GM12801 (cell line): ENCODE data around the gene UBB.

ENCODE experiments used
- TF ChIP-seq, protein P1 (sequence below): IDR thresholded peaks from one replicate; pipeline ENCODE4 v1.5.1; 2011; ENCODE audit warnings: control low read depth; ENCODE audit not compliant: insufficient read length; ENCODE audit errors: extremely low read depth

UBB gene

DNA sequence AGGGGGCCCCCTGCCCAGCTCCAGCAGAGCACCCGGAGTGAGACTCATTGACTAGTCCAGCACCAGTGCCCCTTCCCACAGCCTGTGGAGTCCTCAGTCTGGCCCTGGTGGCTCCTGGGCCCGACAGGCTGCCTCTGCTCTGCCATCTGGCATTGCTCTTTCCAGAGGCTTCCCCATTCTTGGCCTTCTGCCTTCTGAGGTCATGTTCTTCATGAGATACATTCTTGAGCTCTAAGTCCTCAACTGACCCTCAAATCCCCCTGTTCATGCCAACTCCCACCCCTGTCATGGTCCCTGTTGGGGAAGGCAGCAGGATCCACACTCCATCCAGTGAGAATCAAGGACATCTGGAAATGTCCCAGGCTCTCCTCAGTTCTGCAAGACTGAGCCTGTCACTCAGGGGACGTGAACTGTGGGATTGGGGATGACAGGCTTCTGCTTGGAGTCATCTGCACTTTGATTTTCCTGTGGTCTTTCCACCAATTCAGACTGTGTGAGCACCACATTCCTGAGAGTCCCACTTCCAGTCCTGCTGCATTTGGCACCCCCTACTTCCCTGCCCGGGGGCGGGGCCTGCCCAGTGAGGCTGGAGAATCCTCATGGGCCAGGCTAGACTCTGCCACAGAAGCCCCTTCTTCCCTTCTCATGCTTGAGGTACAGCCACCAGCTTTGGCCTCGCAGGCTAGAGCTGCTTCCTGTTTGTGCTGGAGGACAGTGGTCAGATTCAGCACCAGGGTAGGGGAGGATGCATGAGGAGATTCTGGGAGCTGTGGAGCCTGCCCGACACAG, 37.2 kb downstream of the UBB start:
- TF ChIP-seq, protein P1, sequence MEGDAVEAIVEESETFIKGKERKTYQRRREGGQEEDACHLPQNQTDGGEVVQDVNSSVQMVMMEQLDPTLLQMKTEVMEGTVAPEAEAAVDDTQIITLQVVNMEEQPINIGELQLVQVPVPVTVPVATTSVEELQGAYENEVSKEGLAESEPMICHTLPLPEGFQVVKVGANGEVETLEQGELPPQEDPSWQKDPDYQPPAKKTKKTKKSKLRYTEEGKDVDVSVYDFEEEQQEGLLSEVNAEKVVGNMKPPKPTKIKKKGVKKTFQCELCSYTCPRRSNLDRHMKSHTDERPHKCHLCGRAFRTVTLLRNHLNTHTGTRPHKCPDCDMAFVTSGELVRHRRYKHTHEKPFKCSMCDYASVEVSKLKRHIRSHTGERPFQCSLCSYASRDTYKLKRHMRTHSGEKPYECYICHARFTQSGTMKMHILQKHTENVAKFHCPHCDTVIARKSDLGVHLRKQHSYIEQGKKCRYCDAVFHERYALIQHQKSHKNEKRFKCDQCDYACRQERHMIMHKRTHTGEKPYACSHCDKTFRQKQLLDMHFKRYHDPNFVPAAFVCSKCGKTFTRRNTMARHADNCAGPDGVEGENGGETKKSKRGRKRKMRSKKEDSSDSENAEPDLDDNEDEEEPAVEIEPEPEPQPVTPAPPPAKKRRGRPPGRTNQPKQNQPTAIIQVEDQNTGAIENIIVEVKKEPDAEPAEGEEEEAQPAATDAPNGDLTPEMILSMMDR: no peak

DNA sequence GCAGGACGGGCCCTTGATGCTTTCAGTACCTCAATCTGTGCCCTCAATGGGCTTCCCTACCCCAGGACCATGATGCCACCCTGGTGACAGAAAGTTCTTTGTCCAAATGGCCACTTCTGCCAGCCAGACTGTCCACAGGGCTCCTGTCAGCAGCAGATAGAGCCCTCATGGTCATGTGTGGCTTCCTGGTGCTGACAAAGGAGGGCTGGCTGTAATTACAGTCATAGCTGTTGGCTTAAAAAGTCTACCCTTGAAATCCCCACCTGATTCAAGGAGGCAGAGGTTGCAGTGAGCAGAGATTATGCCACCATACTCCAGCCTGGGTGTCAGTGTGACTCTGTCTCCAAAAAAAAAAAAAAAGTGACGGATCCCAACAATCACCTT, 37.8 kb downstream of the UBB start:
- TF ChIP-seq, protein P1: no peak

DNA sequence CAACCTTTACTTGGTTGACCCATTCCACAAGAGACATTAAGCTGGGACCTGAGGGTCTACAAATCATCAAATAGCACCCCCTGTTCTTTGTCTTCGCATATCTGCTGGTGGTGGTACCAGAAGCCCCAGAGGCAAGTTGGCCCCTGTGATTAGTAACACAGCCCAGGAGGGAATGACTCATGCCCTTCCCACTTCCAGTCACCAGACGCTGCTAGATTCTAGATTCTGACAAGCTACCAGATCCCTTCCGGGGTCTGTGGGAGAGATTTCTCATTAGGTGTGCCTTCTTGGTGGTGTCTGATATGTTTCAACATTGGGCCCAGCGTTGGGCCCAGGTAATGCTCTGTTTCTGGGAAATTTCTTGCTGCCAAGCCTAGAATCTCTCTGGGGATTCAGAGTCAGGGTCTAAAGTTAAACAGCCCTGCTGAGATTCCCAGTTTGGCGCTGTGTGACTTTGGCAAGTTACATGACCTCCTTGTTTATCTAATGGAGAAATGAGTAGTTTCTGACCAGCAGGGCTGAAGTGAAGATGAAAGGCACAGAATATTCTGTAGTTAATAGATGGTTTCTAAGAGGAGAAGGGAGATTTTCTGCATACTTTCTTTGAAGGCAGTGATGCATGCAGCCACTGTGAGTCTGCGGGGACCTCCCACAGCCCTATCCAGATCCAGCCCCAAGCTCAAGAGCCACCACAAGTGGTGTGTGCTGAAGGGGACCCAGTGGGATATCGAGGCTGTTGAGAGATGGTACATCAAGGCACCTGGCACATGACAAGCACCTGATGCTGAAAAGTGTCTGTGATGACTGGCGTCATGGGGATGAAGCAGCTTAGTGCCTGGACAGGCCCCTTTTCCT, 38.4 kb downstream of the UBB start:
- TF ChIP-seq, protein P1: no peak

DNA sequence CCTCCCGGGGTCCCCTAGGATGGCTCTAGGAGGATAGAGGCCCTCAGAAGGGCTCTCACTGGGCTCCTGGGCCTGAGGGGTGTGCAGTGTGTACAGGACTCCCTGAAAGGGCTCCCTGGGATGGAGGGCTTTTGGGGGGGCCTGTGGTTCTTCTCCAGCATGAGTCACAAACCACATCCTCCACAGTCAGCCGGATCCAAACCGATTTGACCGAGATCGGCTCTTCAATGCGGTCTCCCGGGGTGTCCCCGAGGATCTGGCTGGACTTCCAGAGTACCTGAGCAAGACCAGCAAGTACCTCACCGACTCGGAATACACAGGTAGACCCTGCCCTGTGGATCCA, 39.0 kb downstream of the UBB start:
- TF ChIP-seq, protein P1: no peak

DNA sequence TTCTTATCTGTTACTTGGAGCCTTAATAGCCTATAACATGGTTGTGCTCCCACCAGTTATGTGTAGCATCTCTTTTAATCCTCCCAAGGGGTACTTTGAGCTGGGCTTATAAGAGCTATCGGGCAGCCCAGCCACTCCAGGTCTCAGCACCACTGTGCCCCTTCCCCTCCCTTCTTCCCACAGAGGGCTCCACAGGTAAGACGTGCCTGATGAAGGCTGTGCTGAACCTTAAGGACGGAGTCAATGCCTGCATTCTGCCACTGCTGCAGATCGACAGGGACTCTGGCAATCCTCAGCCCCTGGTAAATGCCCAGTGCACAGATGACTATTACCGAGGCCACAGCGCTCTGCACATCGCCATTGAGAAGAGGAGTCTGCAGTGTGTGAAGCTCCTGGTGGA, 41.5 kb downstream of the UBB start:
- TF ChIP-seq, protein P1: no peak

DNA sequence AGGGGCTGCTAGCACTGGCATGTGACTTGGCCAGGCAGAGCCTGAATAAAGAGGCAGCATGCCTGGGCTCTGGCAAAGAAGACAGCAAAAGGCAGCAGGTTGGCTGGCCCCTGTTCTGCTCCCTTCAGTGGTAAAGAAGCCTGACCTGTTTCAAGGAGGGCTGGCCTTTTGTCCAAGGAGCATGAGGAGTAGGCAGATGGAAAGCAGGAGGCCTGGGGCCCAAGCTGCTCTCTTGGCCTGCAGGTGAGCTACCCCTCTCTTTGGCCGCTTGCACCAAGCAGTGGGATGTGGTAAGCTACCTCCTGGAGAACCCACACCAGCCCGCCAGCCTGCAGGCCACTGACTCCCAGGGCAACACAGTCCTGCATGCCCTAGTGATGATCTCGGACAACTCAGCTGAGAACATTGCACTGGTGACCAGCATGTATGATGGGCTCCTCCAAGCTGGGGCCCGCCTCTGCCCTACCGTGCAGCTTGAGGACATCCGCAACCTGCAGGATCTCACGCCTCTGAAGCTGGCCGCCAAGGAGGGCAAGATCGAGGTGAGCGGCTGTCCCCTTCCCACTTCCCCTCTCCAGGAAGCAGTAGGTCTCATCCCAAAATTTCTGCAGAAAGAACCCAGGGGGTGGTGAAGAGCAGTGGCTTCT, 42.5 kb downstream of the UBB start:
- TF ChIP-seq, protein P1: no peak

DNA sequence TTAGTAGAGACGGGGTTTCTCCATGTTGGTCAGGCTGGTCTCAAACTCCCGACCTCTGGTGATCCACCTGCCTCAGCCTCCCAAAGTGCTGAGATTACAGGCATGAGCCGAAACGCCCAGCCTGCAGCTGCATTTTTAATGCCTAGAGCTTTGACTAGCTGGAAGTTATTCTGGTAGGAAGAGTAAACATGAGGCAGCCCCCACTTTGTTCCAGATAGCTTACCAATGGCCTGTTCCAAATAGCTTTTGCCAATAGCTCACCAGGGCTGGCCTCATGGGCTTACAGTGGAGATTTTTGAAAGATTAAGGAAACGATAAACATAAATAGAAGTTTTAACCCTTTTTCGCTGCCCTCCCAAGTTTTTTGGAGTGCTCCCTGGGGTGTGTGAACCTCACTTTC, 44.3 kb downstream of the UBB start:
- TF ChIP-seq, protein P1: no peak
